ENCODE data around the gene POLK.

- TF ChIP-seq CTCF (conservative IDR thresholded peaks at IDR 0.05; ENCODE audit: low read depth, low read length): no peak
- TF ChIP-seq EZH2 (IDR thresholded peaks at IDR 0.05; ENCODE audit: low read length, unreplicated experiment): no peak
- no peak for TF ChIP-seq EZH2phosphoT487 (IDR thresholded peaks at IDR 0.05; ENCODE audit: borderline replicate concordance, low read length)
Measured at GRCh38 chr5:75612901-75613300, 101.2 kb downstream of the POLK start.
